Heart right ventricle (tissue), 16 donors: ENCODE data around the gene PXDC1. TPM values are rescaled to one million over a fixed set of nuclear protein-coding genes. Genes with fewer than 3 reads are reported as not detected.

Experiments
- ATAC-seq, 8 donors: fragments of 200-7000 bp; cut with Tn5 transposase; one replicate each; pipeline ENCODE4 v1.9.1; 2020; ENCODE audit warnings: mild to moderate bottlenecking in 8 of 8, moderate library complexity in 8 of 8, moderate number of reproducible peaks in 1 of 8
- DNase-seq, 2 donors: peaks; one replicate each; pipeline ENCODE4 v3.0.0-alpha.2; 2020
- H3K27ac ChIP-seq, 10 donors: fragments of 200-600 bp; sonication (generic) in 2 of 10; one replicate each; pipeline versions ENCODE4 v1.5.0 to v1.8.0; 2020 to 2022; ENCODE audit warnings: mild to moderate bottlenecking in 3 of 10
- H3K27me3 ChIP-seq, 7 donors: fragments of 200-600 bp; one replicate each; pipeline ENCODE4 v1.8.0; 2021 to 2022; ENCODE audit warnings: mild to moderate bottlenecking in 2 of 7
- H3K36me3 ChIP-seq, 9 donors: fragments of 200-600 bp; sonication (generic) in 1 of 9; one replicate each; pipeline versions ENCODE4 v1.5.0 to v1.8.0; 2020 to 2022; ENCODE audit warnings: mild to moderate bottlenecking in 2 of 9
- H3K4me1 ChIP-seq, 9 donors: fragments of 200-600 bp; sonication (generic) in 1 of 9; one replicate each; pipeline versions ENCODE4 v1.5.0 to v1.8.0; 2020 to 2022; ENCODE audit warnings: mild to moderate bottlenecking in 4 of 9
- H3K4me3 ChIP-seq, 10 donors: fragments of 200-600 bp; sonication (generic) in 2 of 10; one replicate each; pipeline versions ENCODE4 v1.5.0 to v1.8.0; 2020 to 2022; ENCODE audit warnings: mild to moderate bottlenecking in 7 of 10, moderate library complexity in 2 of 10
- H3K9me3 ChIP-seq, 11 donors: fragments of 200-600 bp in 10 of 11; sonication (generic) in 2 of 11; one replicate each; pipeline versions ENCODE4 v1.5.0 to v1.8.0; 2013 to 2022; ENCODE audit warnings: mild to moderate bottlenecking in 2 of 11, control low read depth in 1 of 11, moderate library complexity in 1 of 11
- WGBS, 2 donors: extraction: QIAGEN DNeasy Blood & Tissue Kit; methylation state at CpG; one replicate each; pipeline ENCODE4 v1.1.7; 2013; ENCODE audit warnings: inconsistent platforms in 1 of 2; 5-methylcytosine and 5-hydroxymethylcytosine counted together
- intact Hi-C, 10 donors: fragments of 100-400 bp; cut with DNase I; formaldehyde crosslinking; loops; one replicate each; pipeline versions ENCODE4 v1.11.1 to v1.14.2; 2022
- polyA plus RNA-seq, 2 donors: library from polyadenylated mRNA; stranded (reverse); fragments of 200-250 nt; gene quantifications; one replicate each; pipeline ENCODE4 v1.2.3, GENCODE V29; 2013
- total RNA-seq, 10 donors: library from RNA; stranded (reverse); fragmentation: NEBNext Ultra II Directional in 3 of 10; extraction: Animal tissue kit (Norgen Biotek cat#: 25700) in 3 of 10; gene quantifications; one replicate each; pipeline versions ENCODE4 v1.2.1 to v1.2.4, GENCODE V29; 2021 to 2023
- TF ChIP-seq, protein P1 (sequence below), 9 donors: fragments of 200-600 bp; sonication (generic) in 2 of 9; IDR thresholded peaks; one replicate each; pipeline versions ENCODE4 v1.5.0 to v1.8.0; 2021 to 2022; ENCODE audit warnings: antibody characterized with exemption in 9 of 9, mild to moderate bottlenecking in 5 of 9, moderate library complexity in 1 of 9
- donor health status: Arrhythmogenic right ventricular cardiomyopathy.
- donor health status: ischemic (EF 13 %, LVEDD 7.1; RV severe dilation, severe dysfunction).
- donor health status: healthy with polysubstance abuse.
- donor health status: DM: no; HTN: yes; CAD: no.
- donor health status: DM: no; HTN: no; CAD: no.
- donor health status: ischemic (EF 25% LVEDD 6.9; RV normal size, moderate dysfunction).
- donor health status: ischemic (EF 25% LVEDD 5.7; RV mildly dilated, moderate dysfunction).
- donor health status: healthy.
- donor health status: DM: yes; HTN: yes; CAD: no.
- donor health status: Ischemic cardiomyopathy.
- donor health status: ischemic (EF 35%, LVEDD 5.7; RV mildly dilated, moderate dysfunction).
- donor health status: nonischemic (EF 11% LVEDD 7.7; RV severe dilation, severe dysfunction).
- donor health status: DM: yes; HTN: yes; CAD: no.
- donor health status: PGD.
- donor health status: ischemic (EF 29% LVEDD 5.4; RV normal size, mild dysfunction).
- donor health status: nonischemic (EF 23%, LVEDD 6.1; RV moderate dilation, normal function).

PXDC1 gene
- total and polyA plus RNA-seq, 12 donors, result 11.3 to 69.9 (median 21.7) TPM

DNA sequence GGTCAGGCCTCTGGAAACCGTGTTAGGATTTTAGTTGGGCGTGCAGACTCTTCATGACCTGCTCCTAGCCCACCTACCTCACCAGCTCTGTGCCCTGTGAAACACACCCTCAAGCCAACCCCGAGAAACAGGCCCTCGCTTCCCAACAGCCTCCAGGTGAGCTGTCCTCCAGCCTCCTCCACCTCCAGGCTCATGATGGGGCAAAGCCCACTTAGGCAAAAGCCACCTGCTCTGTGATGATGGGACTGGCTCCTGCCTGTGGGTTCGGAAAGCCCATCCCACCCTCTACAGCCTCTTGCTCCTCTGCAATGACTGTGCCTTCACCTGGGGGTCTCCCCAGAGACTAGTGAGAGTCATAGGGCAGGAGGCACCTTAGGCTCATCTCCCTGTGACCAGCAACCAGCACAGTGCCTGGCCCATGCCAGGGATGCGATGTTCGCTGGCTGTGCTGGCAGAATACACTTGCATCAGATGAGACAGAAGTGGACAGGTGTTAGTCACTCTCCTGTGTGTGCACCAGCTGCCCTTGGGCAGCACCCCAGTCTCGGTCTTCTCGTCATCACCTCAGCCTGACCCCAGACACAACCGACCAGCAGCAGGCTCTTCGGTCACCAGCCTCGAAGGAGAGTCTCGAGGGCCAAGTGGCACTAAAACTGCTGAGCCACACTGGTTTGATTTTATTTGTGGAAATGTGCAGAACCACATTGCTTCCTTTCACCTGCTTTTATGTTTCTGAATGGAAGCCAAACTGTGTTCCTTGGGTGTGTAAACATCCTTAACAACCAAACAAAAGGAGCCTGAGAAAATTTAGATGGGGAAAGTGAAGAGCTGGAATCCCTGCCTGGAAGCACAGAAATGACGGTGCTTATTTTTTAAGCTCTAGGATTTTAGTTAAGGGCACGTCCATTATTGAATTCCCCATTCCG is 10.7 kb downstream of the PXDC1 start:
- ATAC-seq (peak in 1 of 8 donors; percentile 15), DNase-seq (no peak)
- Histone ChIP-seq H3K9me3 (no peaks in the 10 kb centered on the region), H3K27ac (peak overlapping the region in 8 of 10 donors; percentile 4 to 88 (median 73)), H3K4me1 (peaks cover 28 to 95% (median 52%) of the 10 kb centered on the region in 9 donors), H3K27me3 (no peaks in the 10 kb centered on the region), H3K4me3 (no peak overlapping the region), H3K36me3 (peaks cover 0 to 42% (median 21%) of the 10 kb centered on the region in 9 donors)
- WGBS, 2 donors, result 72 to 75% methylated on average over 16 of the region's 16 CpGs
- intact Hi-C loops, result loop anchor here in 9 of 10 donors (5.0 to 10.0 kb wide), 12 partner anchors 86 to 416 kb away; partner anchors contain the start of gene ECI2 (in 1 of the 9)
- TF ChIP-seq, protein P1, sequence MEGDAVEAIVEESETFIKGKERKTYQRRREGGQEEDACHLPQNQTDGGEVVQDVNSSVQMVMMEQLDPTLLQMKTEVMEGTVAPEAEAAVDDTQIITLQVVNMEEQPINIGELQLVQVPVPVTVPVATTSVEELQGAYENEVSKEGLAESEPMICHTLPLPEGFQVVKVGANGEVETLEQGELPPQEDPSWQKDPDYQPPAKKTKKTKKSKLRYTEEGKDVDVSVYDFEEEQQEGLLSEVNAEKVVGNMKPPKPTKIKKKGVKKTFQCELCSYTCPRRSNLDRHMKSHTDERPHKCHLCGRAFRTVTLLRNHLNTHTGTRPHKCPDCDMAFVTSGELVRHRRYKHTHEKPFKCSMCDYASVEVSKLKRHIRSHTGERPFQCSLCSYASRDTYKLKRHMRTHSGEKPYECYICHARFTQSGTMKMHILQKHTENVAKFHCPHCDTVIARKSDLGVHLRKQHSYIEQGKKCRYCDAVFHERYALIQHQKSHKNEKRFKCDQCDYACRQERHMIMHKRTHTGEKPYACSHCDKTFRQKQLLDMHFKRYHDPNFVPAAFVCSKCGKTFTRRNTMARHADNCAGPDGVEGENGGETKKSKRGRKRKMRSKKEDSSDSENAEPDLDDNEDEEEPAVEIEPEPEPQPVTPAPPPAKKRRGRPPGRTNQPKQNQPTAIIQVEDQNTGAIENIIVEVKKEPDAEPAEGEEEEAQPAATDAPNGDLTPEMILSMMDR (IDR thresholded peaks at IDR 0.05), result no peak

DNA sequence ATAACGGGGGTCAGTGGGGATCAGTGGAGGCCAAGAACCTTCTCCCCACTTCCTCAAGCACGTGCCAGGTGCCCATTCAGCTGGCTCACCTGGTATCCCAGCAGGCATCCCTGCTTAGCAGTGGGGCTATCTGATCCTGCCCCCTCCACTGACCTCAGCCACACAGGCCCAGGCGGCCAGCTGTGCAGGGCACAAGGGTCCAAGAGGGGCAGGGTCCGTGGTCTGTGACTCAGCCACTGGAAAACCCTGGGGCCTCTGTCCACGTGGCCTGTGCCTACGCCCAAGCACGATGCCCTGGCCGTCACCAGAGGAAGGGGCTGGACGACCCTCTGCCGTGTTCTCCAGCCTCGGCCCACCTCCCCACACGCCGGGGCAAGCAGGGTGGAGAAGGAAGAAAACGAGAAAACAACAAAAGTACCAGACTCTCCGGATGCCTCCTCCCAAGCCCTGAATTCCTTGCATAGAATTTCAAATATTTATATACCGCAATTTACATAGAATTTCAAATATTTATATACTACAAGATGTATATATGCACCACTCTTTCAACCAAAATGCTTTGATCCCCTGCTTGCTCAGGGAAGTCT is 12.1 kb downstream of the PXDC1 start:
- TF ChIP-seq, protein P1 (IDR thresholded peaks at IDR 0.05), result no peak
- Histone ChIP-seq H3K27me3 (no peaks in the 10 kb centered on the region), H3K27ac (no peak overlapping the region), H3K36me3 (peaks cover 0 to 51% (median 32%) of the 10 kb centered on the region in 9 donors), H3K9me3 (peaks cover 0 to 8% (median 0%) of the 10 kb centered on the region in 11 donors), H3K4me3 (no peak overlapping the region), H3K4me1 (peaks cover 21 to 83% (median 42%) of the 10 kb centered on the region in 9 donors)
- 73 to 78% methylated on average over 16 of the region's 16 CpGs for WGBS, 2 donors
- intact Hi-C loops, result loop anchor here in 8 of 10 donors (10.0 kb wide), 6 partner anchors 285 to 615 kb away; partner anchors contain the start of gene SLC22A23 (in 3 of the 8)
- DNase-seq (no peak), ATAC-seq (peak in 1 of 8 donors; percentile 38)

GRCh38 chr6:3738381-3739131 is 13.0 kb downstream of the PXDC1 start:
- intact Hi-C loops, result loop anchor here in 8 of 10 donors (10.0 kb wide), 6 partner anchors 284 to 614 kb away; partner anchors contain the start of gene SLC22A23 (in 3 of the 8)
- Histone ChIP-seq H3K4me1 (peaks cover 13 to 75% (median 33%) of the 10 kb centered on the region in 9 donors), H3K27me3 (no peaks in the 10 kb centered on the region), H3K4me3 (no peak overlapping the region), H3K9me3 (peaks cover 0 to 8% (median 0%) of the 10 kb centered on the region in 11 donors), H3K36me3 (peaks cover 0 to 59% (median 34%) of the 10 kb centered on the region in 9 donors), H3K27ac (no peak overlapping the region)
- no peak for ATAC-seq
- TF ChIP-seq, protein P1 (IDR thresholded peaks at IDR 0.05), result no peak
- 82 to 84% methylated on average over 19 of the region's 19 CpGs for WGBS, 2 donors
- no peak for DNase-seq
